Sigmoid colon (tissue), 4 donors: ENCODE results near the gene OTULINL.

Source experiments
- CTCF ChIP-seq, 4 experiments: fragments of 450-650 bp in 3 of 4; fragments of 200-600 bp in 1 of 4; IDR thresholded peaks; one replicate each; pipeline ENCODE4 v1.5.1; 2016 to 2019; ENCODE audit warnings: antibody characterized with exemption in 4 of 4, mild to moderate bottlenecking in 3 of 4, moderate library complexity in 2 of 4
- EP300 ChIP-seq, 4 donors: sonication (generic); formaldehyde crosslinking; IDR thresholded peaks; one replicate each; pipeline ENCODE4 v1.6.1; 2017; ENCODE audit warnings: antibody characterized with exemption in 4 of 4
- POLR2A ChIP-seq, 2 donors: fragments of 450-650 bp; IDR thresholded peaks; one replicate each; pipeline ENCODE4 v1.6.1; 2016; ENCODE audit warnings: antibody characterized with exemption in 2 of 2, mild to moderate bottlenecking in 2 of 2, moderate library complexity in 2 of 2

- TF ChIP-seq CTCF (IDR thresholded peaks at IDR 0.05) (no peak), EP300 (IDR thresholded peaks at IDR 0.05) (no peak), POLR2A (IDR thresholded peaks at IDR 0.05) (no peak)
These were observed 54.1 kb downstream of the OTULINL start for GRCh38 chr5:14635656-14636055.
